Retinal pigment epithelial cell (primary cell): ENCODE data around the gene FGF3.

Source experiments
- DNase-seq: peaks from one replicate; pipeline ENCODE4 v3.0.0-alpha.2; 2010; ENCODE audit warnings: low read depth
- H3K4me3 ChIP-seq: 2 replicates; pipeline ENCODE4 v1.5.1; 2011; ENCODE audit warnings: mild to moderate bottlenecking, low read length, control low read depth, moderate library complexity
- TF ChIP-seq, protein P1 (sequence below): conservative IDR thresholded peaks from 2 replicates; pipeline ENCODE4 v1.5.1; 2011; ENCODE audit warnings: low read depth, low read length, control low read depth, inconsistent platforms

Gene FGF3

GRCh38 chr11:69818603-69819441 is at the start of gene FGF3:
TSS of gene FGF3 (minus strand) at chr11:69819416. CDS start at chr11:69818933, 483 bp downstream.
- no peak for DNase-seq
- H3K4me3 ChIP-seq: no peak within 1 kb of the TSS
- TF ChIP-seq, protein P1, sequence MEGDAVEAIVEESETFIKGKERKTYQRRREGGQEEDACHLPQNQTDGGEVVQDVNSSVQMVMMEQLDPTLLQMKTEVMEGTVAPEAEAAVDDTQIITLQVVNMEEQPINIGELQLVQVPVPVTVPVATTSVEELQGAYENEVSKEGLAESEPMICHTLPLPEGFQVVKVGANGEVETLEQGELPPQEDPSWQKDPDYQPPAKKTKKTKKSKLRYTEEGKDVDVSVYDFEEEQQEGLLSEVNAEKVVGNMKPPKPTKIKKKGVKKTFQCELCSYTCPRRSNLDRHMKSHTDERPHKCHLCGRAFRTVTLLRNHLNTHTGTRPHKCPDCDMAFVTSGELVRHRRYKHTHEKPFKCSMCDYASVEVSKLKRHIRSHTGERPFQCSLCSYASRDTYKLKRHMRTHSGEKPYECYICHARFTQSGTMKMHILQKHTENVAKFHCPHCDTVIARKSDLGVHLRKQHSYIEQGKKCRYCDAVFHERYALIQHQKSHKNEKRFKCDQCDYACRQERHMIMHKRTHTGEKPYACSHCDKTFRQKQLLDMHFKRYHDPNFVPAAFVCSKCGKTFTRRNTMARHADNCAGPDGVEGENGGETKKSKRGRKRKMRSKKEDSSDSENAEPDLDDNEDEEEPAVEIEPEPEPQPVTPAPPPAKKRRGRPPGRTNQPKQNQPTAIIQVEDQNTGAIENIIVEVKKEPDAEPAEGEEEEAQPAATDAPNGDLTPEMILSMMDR: no peak

GRCh38 chr11:69868871-69869270 is 49.7 kb upstream of the FGF3 start:
- TF ChIP-seq, protein P1: no peak
- no peak overlapping the region for H3K4me3 ChIP-seq
- no peak for DNase-seq

DNA sequence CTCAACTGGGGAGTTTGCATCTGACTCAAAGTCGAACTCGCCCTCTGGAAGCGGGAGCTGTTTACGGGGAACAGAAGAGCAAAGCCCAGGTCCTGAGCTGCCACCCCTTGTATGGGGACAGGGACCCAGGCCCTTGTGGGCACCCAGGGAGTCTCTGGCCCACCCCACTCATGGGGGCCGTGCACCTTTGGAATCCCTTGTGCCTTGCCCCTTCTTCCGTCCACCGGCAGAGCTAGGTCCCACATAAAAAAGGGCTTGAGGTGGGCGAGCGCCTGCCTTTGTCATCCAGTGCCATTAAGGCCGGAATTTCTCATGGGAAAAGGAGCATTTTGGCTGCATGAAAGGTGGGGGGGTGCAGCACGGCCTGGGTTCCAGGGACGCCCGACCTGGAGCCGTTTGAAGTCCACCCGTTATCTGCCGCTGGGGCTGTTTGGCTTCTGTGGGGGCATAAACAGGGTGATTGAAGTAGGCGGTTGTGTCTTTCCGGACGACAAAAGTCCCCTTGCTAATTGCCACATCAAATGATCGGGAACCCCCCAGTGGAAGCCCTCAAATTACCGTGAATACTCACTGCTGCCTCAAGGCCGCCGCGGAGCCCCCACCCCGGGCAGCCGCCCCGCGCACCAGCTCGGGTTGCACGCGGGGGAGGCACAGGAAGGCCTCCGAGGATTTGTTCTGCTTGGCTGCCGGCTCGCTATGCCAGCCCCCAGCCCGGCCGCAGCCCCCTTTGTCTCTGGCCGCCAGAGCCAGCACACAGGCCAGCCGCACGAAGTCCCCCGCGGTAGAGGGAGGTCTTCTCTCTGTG is 49.0 kb upstream of the FGF3 start:
- TF ChIP-seq, protein P1: no peak
- no peak overlapping the region for H3K4me3 ChIP-seq
- no peak for DNase-seq

DNA sequence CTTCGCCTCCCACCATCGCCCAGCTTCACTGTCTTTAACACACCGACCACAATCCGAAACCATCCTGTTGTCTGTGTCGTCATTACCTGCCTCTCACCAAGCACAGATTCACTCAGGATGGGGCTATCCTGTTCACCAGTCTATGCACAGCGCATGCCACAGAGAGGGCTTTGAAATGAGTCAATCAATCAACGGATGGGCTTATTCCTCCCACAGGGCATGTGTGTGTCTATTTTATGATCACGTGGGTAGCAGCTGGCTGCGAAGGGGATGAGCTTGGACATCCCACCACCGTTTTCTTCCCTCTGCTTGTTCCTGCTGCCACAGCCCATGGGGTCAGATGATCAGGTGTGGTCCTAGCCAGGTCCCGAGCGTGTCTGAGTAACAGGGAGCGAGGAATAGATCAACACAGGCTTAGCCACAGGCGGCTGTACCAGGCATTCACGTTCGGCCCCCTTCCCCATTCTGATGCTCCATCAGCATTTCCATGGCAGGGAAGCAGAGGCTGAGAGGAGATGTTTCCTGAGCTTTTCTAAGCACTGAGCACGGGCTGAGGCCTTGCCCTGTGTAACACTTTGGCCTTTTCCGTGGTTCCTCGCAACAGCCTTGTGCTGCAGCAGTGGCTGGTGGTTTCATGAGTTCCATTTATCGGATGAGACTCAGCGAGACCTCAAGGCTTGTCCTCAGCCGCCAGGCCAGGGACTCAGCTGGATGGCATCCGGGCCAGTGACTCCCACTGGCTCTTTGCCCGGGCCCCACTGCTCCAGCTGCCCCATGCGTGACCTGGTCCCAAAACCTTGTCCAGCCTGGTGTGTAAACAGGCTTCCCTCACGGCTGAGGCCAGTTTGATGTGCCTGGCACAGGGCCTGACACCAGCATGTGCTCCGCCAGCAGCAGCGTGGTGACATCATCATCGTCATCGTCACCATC is 48.1 kb upstream of the FGF3 start:
- no peak for DNase-seq
- H3K4me3 ChIP-seq: no peak overlapping the region
- TF ChIP-seq, protein P1: no peak

GRCh38 chr11:69866648-69867047 is 47.4 kb upstream of the FGF3 start:
- DNase-seq: no peak
- TF ChIP-seq, protein P1: no peak

DNA sequence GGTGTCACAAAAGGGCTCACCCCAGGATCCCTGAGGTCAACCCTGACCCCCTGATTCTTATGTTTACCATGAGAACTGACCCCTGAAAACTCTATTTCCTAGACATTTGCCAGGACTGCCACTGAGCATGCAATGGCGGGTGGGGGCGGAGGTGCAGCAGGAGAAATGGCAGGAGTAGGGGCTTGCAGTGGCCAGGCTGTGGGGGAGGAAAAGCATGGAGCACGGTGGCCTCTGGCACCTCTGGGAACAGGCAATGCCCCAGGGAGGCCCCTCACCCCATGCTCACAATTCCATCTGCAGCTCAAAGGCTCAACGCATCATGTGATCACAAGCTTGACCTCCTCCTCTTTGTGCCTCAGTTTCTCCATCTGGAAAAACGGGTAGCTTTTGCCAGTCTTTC is 46.5 kb upstream of the FGF3 start:
- H3K4me3 ChIP-seq: no peak overlapping the region
- no peak for DNase-seq
- TF ChIP-seq, protein P1: no peak

More at GRCh38 chr11:69866648-69867047, 47.4 kb upstream of the FGF3 start:
- no peak overlapping the region for H3K4me3 ChIP-seq
